Fibroblast of lung (primary cell): ENCODE results near the gene ZNF618. TPM values are rescaled to one million over a fixed set of nuclear protein-coding genes. Genes with fewer than 3 reads are reported as not detected.

ENCODE experiments used
- DNase-seq, 2 donors: peaks; one replicate each; pipeline versions ENCODE4 v3.0.0 to v3.0.0-alpha.2; 2010; ENCODE audit warnings: low read depth in 2 of 2
- H2AFZ ChIP-seq: 2 replicates; pipeline ENCODE4 v1.5.1; 2012; ENCODE audit warnings: low read length, control low read depth, inconsistent platforms
- H3K27ac ChIP-seq: 2 replicates; pipeline ENCODE4 v1.5.1; 2011; ENCODE audit warnings: low read length, control low read depth; ENCODE audit not compliant: insufficient read depth
- H3K27me3 ChIP-seq: 2 replicates; pipeline ENCODE4 v1.5.1; 2011; ENCODE audit warnings: mild to moderate bottlenecking, low read length; ENCODE audit not compliant: control insufficient read depth, insufficient read depth
- H3K36me3 ChIP-seq: 2 replicates; pipeline ENCODE4 v1.5.1; 2011; ENCODE audit warnings: low read length; ENCODE audit not compliant: control insufficient read depth, insufficient read depth
- H3K4me1 ChIP-seq: 2 replicates; pipeline ENCODE4 v1.5.1; 2011; ENCODE audit warnings: low read length; ENCODE audit not compliant: control insufficient read depth, insufficient read depth; ENCODE audit errors: extremely low read depth
- H3K4me2 ChIP-seq: 2 replicates; pipeline ENCODE4 v1.5.1; 2011; ENCODE audit warnings: low read length, control low read depth; ENCODE audit not compliant: insufficient read depth; ENCODE audit errors: extremely low read depth
- H3K4me3 ChIP-seq, 4 experiments: fragments of 200-600 bp in 1 of 4; sonication (generic) in 1 of 4; replicated peaks in 1 of 4; 2 replicates each; pipeline ENCODE4 v1.5.1; 2011 to 2016; ENCODE audit warnings: low read length in 4 of 4, low read depth in 3 of 4, mild to moderate bottlenecking in 3 of 4, control low read depth in 2 of 4, inconsistent platforms in 1 of 4, mixed read lengths in 1 of 4; ENCODE audit not compliant: insufficient read depth in 1 of 4; ENCODE audit errors: control extremely low read depth in 1 of 4
- H3K79me2 ChIP-seq: 2 replicates; pipeline ENCODE4 v1.5.1; 2012; ENCODE audit warnings: mild to moderate bottlenecking, low read length, inconsistent platforms; ENCODE audit not compliant: control insufficient read depth, insufficient read depth
- H3K9ac ChIP-seq: 2 replicates; pipeline ENCODE4 v1.5.1; 2011; ENCODE audit warnings: mild to moderate bottlenecking, low read length, control low read depth; ENCODE audit not compliant: insufficient read depth
- H3K9me3 ChIP-seq: 2 replicates; pipeline ENCODE4 v1.5.1; 2012; ENCODE audit warnings: low read depth, low read length; ENCODE audit not compliant: control insufficient read depth, insufficient read depth
- H4K20me1 ChIP-seq: 2 replicates; pipeline ENCODE4 v1.5.1; 2011; ENCODE audit warnings: low read length; ENCODE audit not compliant: control insufficient read depth, insufficient read depth; ENCODE audit errors: extremely low read depth
- EZH2 ChIP-seq: IDR thresholded peaks from 2 replicates; pipeline ENCODE4 v1.5.1; 2012; ENCODE audit warnings: low read length, control low read depth, mild to moderate bottlenecking; ENCODE audit errors: missing control alignments
- polyA plus RNA-seq, 2 donors: library from polyadenylated mRNA; depleted of rRNA in 1 of 2; stranded (reverse) in 1 of 2; unstranded in 1 of 2; fragments of >200 nt; gene quantifications; 2 replicates each; pipeline ENCODE4 v1.2.1, GENCODE V29; 2011 to 2012; ENCODE audit warnings: missing spikeins in 1 of 2
- total RNA-seq: library from RNA; depleted of rRNA; stranded (reverse); fragments of >200 nt; gene quantifications from 2 replicates; pipeline ENCODE4 v1.2.1, GENCODE V29; 2014
- TF ChIP-seq, protein P1 (sequence below), 2 donors: IDR thresholded peaks in 1 of 2; conservative IDR thresholded peaks in 1 of 2; 1 replicate in 1 of 2; 2 replicates in 1 of 2; pipeline ENCODE4 v1.5.1; 2011 to 2012; ENCODE audit warnings: low read length in 2 of 2, control low read depth in 1 of 2, inconsistent platforms in 1 of 2, low read depth in 1 of 2, mild to moderate bottlenecking in 1 of 2

ZNF618 gene
- total and polyA plus RNA-seq, 2 donors (not counting 1 experiment from before 2014, with no cell fraction given): 6.6 to 8.6 TPM

DNA sequence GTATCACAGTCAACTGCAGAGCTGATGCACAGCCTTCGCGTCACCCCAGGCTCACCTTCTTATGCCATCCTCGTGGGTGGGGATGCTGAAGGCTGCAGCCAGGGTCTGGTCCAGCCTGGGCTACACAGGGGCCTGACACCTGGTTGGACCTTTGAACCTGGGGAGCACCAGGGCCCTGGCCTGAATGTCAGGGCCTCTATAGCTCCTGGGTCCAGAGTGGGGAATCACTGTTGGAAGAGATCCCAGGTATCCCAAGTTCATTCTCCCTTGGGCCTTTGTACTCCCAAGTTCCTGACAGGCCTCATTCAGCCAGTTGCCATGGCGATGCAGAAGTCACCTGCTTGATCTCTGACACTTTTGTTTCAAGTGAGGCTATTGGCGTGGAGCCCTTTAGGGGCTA is 43.8 kb downstream of the ZNF618 start:
- Histone ChIP-seq H3K79me2 (peaks cover 18% of the 10 kb centered on the region), H3K36me3 (no peaks in the 10 kb centered on the region), H3K4me3 (no peak overlapping the region), H3K27ac (no peak overlapping the region), H3K4me1 (no peaks in the 10 kb centered on the region), H3K9me3 (no peaks in the 10 kb centered on the region), H3K4me2 (no peak overlapping the region), H3K9ac (no peak overlapping the region), H3K27me3 (no peaks in the 10 kb centered on the region), H4K20me1 (no peaks in the 10 kb centered on the region), H2AFZ (no peak overlapping the region)
- TF ChIP-seq EZH2: no peak
- TF ChIP-seq, protein P1, sequence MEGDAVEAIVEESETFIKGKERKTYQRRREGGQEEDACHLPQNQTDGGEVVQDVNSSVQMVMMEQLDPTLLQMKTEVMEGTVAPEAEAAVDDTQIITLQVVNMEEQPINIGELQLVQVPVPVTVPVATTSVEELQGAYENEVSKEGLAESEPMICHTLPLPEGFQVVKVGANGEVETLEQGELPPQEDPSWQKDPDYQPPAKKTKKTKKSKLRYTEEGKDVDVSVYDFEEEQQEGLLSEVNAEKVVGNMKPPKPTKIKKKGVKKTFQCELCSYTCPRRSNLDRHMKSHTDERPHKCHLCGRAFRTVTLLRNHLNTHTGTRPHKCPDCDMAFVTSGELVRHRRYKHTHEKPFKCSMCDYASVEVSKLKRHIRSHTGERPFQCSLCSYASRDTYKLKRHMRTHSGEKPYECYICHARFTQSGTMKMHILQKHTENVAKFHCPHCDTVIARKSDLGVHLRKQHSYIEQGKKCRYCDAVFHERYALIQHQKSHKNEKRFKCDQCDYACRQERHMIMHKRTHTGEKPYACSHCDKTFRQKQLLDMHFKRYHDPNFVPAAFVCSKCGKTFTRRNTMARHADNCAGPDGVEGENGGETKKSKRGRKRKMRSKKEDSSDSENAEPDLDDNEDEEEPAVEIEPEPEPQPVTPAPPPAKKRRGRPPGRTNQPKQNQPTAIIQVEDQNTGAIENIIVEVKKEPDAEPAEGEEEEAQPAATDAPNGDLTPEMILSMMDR (conservative IDR thresholded peaks at IDR 0.05 in 1 of 2, IDR thresholded peaks at IDR 0.05 in 1 of 2; ENCODE audit: low read depth in 1 of 2, low read length in 2 of 2): no peak
- no peak for DNase-seq

DNA sequence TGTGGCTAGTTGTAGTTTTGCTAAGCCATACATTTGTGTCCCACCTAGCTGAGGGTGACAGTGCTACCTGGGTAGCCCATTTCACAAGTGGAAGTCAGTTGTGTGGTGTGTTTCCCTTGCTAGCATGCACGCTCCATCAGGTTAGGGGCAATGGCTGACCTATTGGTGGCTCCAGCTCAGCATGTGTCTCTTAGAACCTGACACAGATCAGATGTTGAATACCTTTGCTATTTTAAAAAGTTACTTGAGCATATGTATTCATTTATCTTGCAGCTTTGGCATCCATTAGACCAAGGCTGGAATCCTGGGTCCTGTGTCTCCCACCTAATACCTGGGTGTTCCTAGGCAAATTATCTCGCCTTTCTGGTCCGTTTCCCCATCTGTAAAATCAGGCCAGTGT is 44.8 kb downstream of the ZNF618 start:
- no peak overlapping the region for H3K27ac ChIP-seq
- no peak overlapping the region for H3K4me2 ChIP-seq
- no peak overlapping the region for H2AFZ ChIP-seq
- H3K4me3 ChIP-seq: no peak overlapping the region
- H3K9me3 ChIP-seq: no peaks in the 10 kb centered on the region
- H3K9ac ChIP-seq: no peak overlapping the region
- DNase-seq: no peak
- H4K20me1 ChIP-seq: no peaks in the 10 kb centered on the region
- no peaks in the 10 kb centered on the region for H3K36me3 ChIP-seq
- TF ChIP-seq, protein P1 (conservative IDR thresholded peaks at IDR 0.05 in 1 of 2, IDR thresholded peaks at IDR 0.05 in 1 of 2; ENCODE audit: low read depth in 1 of 2, low read length in 2 of 2): no peak
- TF ChIP-seq EZH2: no peak
- peaks cover 14% of the 10 kb centered on the region for H3K79me2 ChIP-seq
- H3K27me3 ChIP-seq: no peaks in the 10 kb centered on the region
- no peaks in the 10 kb centered on the region for H3K4me1 ChIP-seq

DNA sequence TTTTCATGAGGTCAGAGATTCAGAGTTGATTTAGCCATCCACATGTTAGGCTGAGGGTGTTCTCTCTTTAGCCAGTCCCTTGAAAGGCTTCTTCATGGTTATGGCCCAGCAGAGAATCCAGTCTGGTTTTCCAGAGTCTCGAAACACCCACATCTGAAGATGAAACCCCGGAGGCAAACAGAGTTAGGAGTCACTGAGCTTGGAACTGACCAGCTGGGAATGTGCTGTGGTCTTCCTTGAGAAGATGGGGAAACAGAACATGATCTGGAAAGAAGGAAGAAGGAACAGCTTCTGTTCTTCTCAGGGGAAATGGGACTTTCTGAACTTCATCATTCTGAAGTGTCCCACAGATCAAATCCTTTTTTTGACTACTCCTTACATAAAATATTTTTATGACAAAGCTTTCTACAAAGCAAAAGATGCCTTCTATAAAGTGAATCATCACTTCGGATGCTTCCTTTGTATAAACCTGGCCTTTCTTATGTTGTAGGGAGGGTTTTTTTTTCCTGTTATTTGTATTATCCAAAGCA is 45.4 kb downstream of the ZNF618 start:
- H3K36me3 ChIP-seq: no peaks in the 10 kb centered on the region
- H3K79me2 ChIP-seq: peaks cover 15% of the 10 kb centered on the region
- H3K4me2 ChIP-seq: no peak overlapping the region
- H3K27me3 ChIP-seq: no peaks in the 10 kb centered on the region
- no peak overlapping the region for H3K27ac ChIP-seq
- H3K9me3 ChIP-seq: no peaks in the 10 kb centered on the region
- TF ChIP-seq EZH2: no peak
- TF ChIP-seq, protein P1 (conservative IDR thresholded peaks at IDR 0.05 in 1 of 2, IDR thresholded peaks at IDR 0.05 in 1 of 2; ENCODE audit: low read depth in 1 of 2, low read length in 2 of 2): no peak
- H3K9ac ChIP-seq: no peak overlapping the region
- no peak overlapping the region for H2AFZ ChIP-seq
- H3K4me1 ChIP-seq: no peaks in the 10 kb centered on the region
- no peak overlapping the region for H3K4me3 ChIP-seq
- DNase-seq: no peak
- no peaks in the 10 kb centered on the region for H4K20me1 ChIP-seq
